Measurements from ENCODE around the gene SH3BP4.

SH3BP4 gene

GRCh38 chr2:234945339-234945873, 6.4 kb upstream of the SH3BP4 start:
- FAIRE-seq: no peak

GRCh38 chr2:234947556-234947955, 4.3 kb upstream of the SH3BP4 start:
- FAIRE-seq: no peak

- no peak for FAIRE-seq
Measured at GRCh38 chr2:234949762-234950434, 1.9 kb upstream of the SH3BP4 start.

GRCh38 chr2:234950435-234950729, 1.4 kb upstream of the SH3BP4 start:
- no peak for FAIRE-seq

GRCh38 chr2:234950730-234951663, 820 bp upstream of the SH3BP4 start:
- no peak for FAIRE-seq

GRCh38 chr2:234952270-234953115, 676 bp downstream of the SH3BP4 start:
- FAIRE-seq: no peak

- no peak for FAIRE-seq
Measured at GRCh38 chr2:234953116-234954031, 1.6 kb downstream of the SH3BP4 start.

- no peak for FAIRE-seq
Measured at GRCh38 chr2:234954551-234954992, 2.8 kb downstream of the SH3BP4 start.

GRCh38 chr2:234955091-234955591, 3.3 kb downstream of the SH3BP4 start:
- no peak for FAIRE-seq

GRCh38 chr2:234955971-234956509, 4.2 kb downstream of the SH3BP4 start:
- no peak for FAIRE-seq

GRCh38 chr2:234957834-234958135, 6.0 kb downstream of the SH3BP4 start:
- FAIRE-seq: no peak

- FAIRE-seq: no peak
Measured at GRCh38 chr2:234958311-234958710, 6.5 kb downstream of the SH3BP4 start.

GRCh38 chr2:234958746-234959395, 7.1 kb downstream of the SH3BP4 start:
- no peak for FAIRE-seq

- FAIRE-seq: no peak
Measured at GRCh38 chr2:234960175-234961088, 8.6 kb downstream of the SH3BP4 start.

GRCh38 chr2:234961784-234962183, 10.0 kb downstream of the SH3BP4 start:
- no peak for FAIRE-seq

GRCh38 chr2:234963773-234964615, 12.2 kb downstream of the SH3BP4 start:
- FAIRE-seq: no peak

GRCh38 chr2:234964631-234965461, 13.0 kb downstream of the SH3BP4 start:
- FAIRE-seq: no peak

- no peak for FAIRE-seq
Measured at GRCh38 chr2:234966340-234966739, 14.5 kb downstream of the SH3BP4 start.

All from G401.6 (cell line).